ENCODE measurements around the gene CFAP221. TPM values are rescaled to one million over a fixed set of nuclear protein-coding genes. Genes with fewer than 3 reads are reported as not detected.

CFAP221 gene
- total RNA-seq, 1 experiment from 2014 or later = 10.0 TPM

GRCh38 chr2:119511989-119512388, 32.3 kb upstream of the CFAP221 start:
- Mint-ChIP-seq H3K27me3 (ENCODE audit: unreplicated experiment) (no peaks in the 10 kb centered on the region), H3K27ac (ENCODE audit: unreplicated experiment) (no peak overlapping the region), H3K36me3 (ENCODE audit: insufficient read depth, unreplicated experiment) (no peaks in the 10 kb centered on the region), H3K9me3 (ENCODE audit: low read depth, unreplicated experiment) (no peaks in the 10 kb centered on the region), H3K4me3 (ENCODE audit: low read depth, unreplicated experiment) (no peak overlapping the region), H3K4me1 (ENCODE audit: low read depth, unreplicated experiment) (no peaks in the 10 kb centered on the region)
- no peak for TF ChIP-seq CTCF (IDR thresholded peaks at IDR 0.05; ENCODE audit: unreplicated experiment)
- intact Hi-C loops (cut with micrococcal nuclease; ENCODE audit: unreplicated experiment) = loop anchor here (10.0 kb wide), 1 partner anchor 73 kb away; no protein-coding TSS in a partner anchor
- BruUV-seq (replicated peaks) = no TSS peak
- CTCF ChIA-PET = no interaction called here
- no peak for DNase-seq

GRCh38 chr2:119512946-119513345, 31.3 kb upstream of the CFAP221 start:
- intact Hi-C loops (cut with micrococcal nuclease; ENCODE audit: unreplicated experiment) = loop anchor here (10.0 kb wide), 1 partner anchor 72 kb away; no protein-coding TSS in a partner anchor
- H3K4me1 Mint-ChIP-seq (ENCODE audit: low read depth, unreplicated experiment) = no peaks in the 10 kb centered on the region
- H3K27ac Mint-ChIP-seq (ENCODE audit: unreplicated experiment) = no peak overlapping the region
- H3K36me3 Mint-ChIP-seq (ENCODE audit: insufficient read depth, unreplicated experiment) = no peaks in the 10 kb centered on the region
- no peak for TF ChIP-seq CTCF (IDR thresholded peaks at IDR 0.05; ENCODE audit: unreplicated experiment)
- H3K27me3 Mint-ChIP-seq (ENCODE audit: unreplicated experiment) = no peaks in the 10 kb centered on the region
- CTCF ChIA-PET = no interaction called here
- H3K4me3 Mint-ChIP-seq (ENCODE audit: low read depth, unreplicated experiment) = no peak overlapping the region
- no peaks in the 10 kb centered on the region for H3K9me3 Mint-ChIP-seq (ENCODE audit: low read depth, unreplicated experiment)
- BruUV-seq (replicated peaks) = no TSS peak
- no peak for DNase-seq

- no peaks in the 10 kb centered on the region for H3K4me1 Mint-ChIP-seq (ENCODE audit: low read depth, unreplicated experiment)
- H3K9me3 Mint-ChIP-seq (ENCODE audit: low read depth, unreplicated experiment) = no peaks in the 10 kb centered on the region
- H3K27me3 Mint-ChIP-seq (ENCODE audit: unreplicated experiment) = no peaks in the 10 kb centered on the region
- H3K4me3 Mint-ChIP-seq (ENCODE audit: low read depth, unreplicated experiment) = no peak overlapping the region
- no peaks in the 10 kb centered on the region for H3K36me3 Mint-ChIP-seq (ENCODE audit: insufficient read depth, unreplicated experiment)
- no peak for TF ChIP-seq CTCF (IDR thresholded peaks at IDR 0.05; ENCODE audit: unreplicated experiment)
- H3K27ac Mint-ChIP-seq (ENCODE audit: unreplicated experiment) = no peak overlapping the region
- no TSS peak for BruUV-seq (replicated peaks)
- CTCF ChIA-PET = no interaction called here
- DNase-seq = no peak
- intact Hi-C loops (cut with micrococcal nuclease; ENCODE audit: unreplicated experiment) = loop anchor here (10.0 kb wide), 1 partner anchor 71 kb away; no protein-coding TSS in a partner anchor
Observed at GRCh38 chr2:119513832-119514231, 30.4 kb upstream of the CFAP221 start.

- no peaks in the 10 kb centered on the region for H3K4me1 Mint-ChIP-seq (ENCODE audit: low read depth, unreplicated experiment)
- no TSS peak for BruUV-seq (replicated peaks)
- no peaks in the 10 kb centered on the region for H3K27me3 Mint-ChIP-seq (ENCODE audit: unreplicated experiment)
- TF ChIP-seq CTCF (IDR thresholded peaks at IDR 0.05; ENCODE audit: unreplicated experiment) = no peak
- no peaks in the 10 kb centered on the region for H3K9me3 Mint-ChIP-seq (ENCODE audit: low read depth, unreplicated experiment)
- no peak overlapping the region for H3K4me3 Mint-ChIP-seq (ENCODE audit: low read depth, unreplicated experiment)
- intact Hi-C loops (cut with micrococcal nuclease; ENCODE audit: unreplicated experiment) = loop anchor here (10.0 kb wide), 1 partner anchor 69 kb away; no protein-coding TSS in a partner anchor
- H3K36me3 Mint-ChIP-seq (ENCODE audit: insufficient read depth, unreplicated experiment) = no peaks in the 10 kb centered on the region
- CTCF ChIA-PET = interaction anchor here (0.7 kb wide), 1 partner anchor 48 kb away, joined by 4 read pairs; no protein-coding TSS in a partner anchor
- H3K27ac Mint-ChIP-seq (ENCODE audit: unreplicated experiment) = no peak overlapping the region
- no peak for DNase-seq
Observed at GRCh38 chr2:119516121-119516520, 28.1 kb upstream of the CFAP221 start.

Data from Calu3 (cell line).